ENCODE data around the gene SCD5.
A peak's percentile ranks its signal among the peaks of the same experiment; 100 is the strongest.

Gene SCD5

DNA sequence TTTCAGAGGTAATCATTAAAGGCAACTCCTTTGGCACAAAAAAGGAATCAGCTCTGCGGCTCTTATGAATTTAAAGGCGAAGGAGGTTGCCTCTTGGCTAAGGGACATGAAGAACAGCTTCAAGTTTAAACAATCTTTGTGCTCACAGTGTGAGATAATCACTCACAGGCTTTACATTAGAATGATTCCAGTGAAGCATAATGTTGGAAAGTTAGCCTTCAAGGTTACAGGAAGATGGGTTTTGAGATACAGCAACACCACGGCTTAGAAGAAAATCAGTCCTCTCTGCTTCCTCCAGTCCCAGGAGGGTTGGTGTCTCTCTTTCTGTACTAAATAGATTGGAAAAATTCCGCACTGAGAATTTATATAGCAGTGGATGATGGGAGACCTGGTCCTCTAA lies 11.6 kb upstream of the SCD5 start:
- Histone ChIP-seq H3K27me3 (ENCODE audit: insufficient read depth, low read length) (no peaks in the 10 kb centered on the region), H3K9me3 (ENCODE audit: low read length) (no peaks in the 10 kb centered on the region)

DNA sequence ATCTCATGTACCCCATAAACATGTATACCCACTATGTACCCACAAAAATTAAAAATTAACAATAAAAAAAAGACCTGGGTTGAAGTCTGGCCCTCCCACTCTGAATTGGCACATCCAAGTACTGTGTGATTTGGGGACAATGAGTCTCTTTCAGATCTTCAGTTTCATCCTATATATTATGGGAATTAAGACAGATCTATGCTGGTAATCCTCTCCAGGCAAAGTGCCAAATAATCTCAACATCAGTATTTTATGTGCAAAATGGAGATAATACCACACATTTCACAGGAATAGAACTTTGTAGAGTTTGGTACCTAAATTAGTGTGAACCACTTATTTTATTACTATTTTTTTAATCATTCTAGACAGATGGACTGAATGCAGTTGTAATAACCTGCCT lies 11.0 kb upstream of the SCD5 start:
- H3K4me3 ChIP-seq (ENCODE audit: low read length), result no peak overlapping the region
- peaks cover 15% of the 10 kb centered on the region for H3K4me1 ChIP-seq (ENCODE audit: insufficient read depth, low read length)
- no peak overlapping the region for H2AFZ ChIP-seq (ENCODE audit: low read depth, low read length)
- H3K36me3 ChIP-seq (ENCODE audit: insufficient read depth, low read length), result no peaks in the 10 kb centered on the region
- H3K9me3 ChIP-seq (ENCODE audit: low read length), result no peaks in the 10 kb centered on the region
- no peaks in the 10 kb centered on the region for H3K27me3 ChIP-seq (ENCODE audit: insufficient read depth, low read length)

More for the DNA sequence above, 11.6 kb upstream of the SCD5 start:
- Histone ChIP-seq H3K4me3 (ENCODE audit: low read length) (no peak overlapping the region), H2AFZ (ENCODE audit: low read depth, low read length) (no peak overlapping the region), H3K4me1 (ENCODE audit: insufficient read depth, low read length) (peaks cover 15% of the 10 kb centered on the region), H3K36me3 (ENCODE audit: insufficient read depth, low read length) (no peaks in the 10 kb centered on the region)

DNA sequence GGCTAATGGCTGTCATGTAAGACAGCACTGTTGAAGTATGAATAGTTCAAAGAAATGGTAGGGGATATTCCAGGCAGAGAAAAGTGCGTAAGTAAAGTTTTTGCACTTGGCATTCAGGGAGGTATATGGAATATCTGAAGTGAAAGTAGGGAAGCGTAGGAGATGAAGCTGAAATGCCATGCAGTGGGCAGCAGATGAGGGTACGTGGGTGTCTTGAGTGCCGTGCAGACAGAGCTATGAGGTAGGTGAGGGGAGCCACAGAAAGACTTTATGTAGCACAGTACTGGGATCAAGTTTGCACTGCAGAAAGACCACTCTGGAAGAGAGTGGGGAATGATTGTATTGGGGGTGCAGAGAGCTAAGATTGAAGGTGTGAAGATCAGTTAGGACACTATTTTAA lies 5.2 kb upstream of the SCD5 start:
- H2AFZ ChIP-seq (ENCODE audit: low read depth, low read length), result no peak overlapping the region
- no peaks in the 10 kb centered on the region for H3K9me3 ChIP-seq (ENCODE audit: low read length)
- H3K4me3 ChIP-seq (ENCODE audit: low read length), result no peak overlapping the region
- peaks cover 10% of the 10 kb centered on the region for H3K4me1 ChIP-seq (ENCODE audit: insufficient read depth, low read length)
- H3K36me3 ChIP-seq (ENCODE audit: insufficient read depth, low read length), result no peaks in the 10 kb centered on the region
- H3K27me3 ChIP-seq (ENCODE audit: insufficient read depth, low read length), result no peaks in the 10 kb centered on the region

DNA sequence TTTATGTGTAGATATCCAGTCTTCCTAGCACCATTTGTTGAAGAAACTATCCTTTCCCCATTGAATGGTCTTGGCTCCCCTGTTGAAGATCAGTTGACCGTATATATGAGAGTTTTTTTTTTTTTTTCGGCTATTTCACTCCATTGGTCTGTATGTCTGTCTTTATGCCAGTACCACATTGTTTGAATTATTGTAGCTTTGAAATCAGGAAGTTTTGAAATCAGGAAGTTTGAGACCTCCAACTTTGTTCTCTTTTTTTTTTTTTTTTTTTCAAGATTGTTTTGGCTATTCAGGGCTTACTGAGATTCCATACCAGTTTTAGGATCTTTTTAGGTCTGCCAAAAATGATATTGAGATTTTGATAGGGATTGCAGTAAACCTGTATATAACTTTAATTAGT lies 4.3 kb upstream of the SCD5 start:
- Histone ChIP-seq H3K36me3 (ENCODE audit: insufficient read depth, low read length) (no peaks in the 10 kb centered on the region), H3K27me3 (ENCODE audit: insufficient read depth, low read length) (no peaks in the 10 kb centered on the region), H3K4me1 (ENCODE audit: insufficient read depth, low read length) (peaks cover 10% of the 10 kb centered on the region), H3K9me3 (ENCODE audit: low read length) (no peaks in the 10 kb centered on the region), H3K4me3 (ENCODE audit: low read length) (no peak overlapping the region), H2AFZ (ENCODE audit: low read depth, low read length) (no peak overlapping the region)

DNA sequence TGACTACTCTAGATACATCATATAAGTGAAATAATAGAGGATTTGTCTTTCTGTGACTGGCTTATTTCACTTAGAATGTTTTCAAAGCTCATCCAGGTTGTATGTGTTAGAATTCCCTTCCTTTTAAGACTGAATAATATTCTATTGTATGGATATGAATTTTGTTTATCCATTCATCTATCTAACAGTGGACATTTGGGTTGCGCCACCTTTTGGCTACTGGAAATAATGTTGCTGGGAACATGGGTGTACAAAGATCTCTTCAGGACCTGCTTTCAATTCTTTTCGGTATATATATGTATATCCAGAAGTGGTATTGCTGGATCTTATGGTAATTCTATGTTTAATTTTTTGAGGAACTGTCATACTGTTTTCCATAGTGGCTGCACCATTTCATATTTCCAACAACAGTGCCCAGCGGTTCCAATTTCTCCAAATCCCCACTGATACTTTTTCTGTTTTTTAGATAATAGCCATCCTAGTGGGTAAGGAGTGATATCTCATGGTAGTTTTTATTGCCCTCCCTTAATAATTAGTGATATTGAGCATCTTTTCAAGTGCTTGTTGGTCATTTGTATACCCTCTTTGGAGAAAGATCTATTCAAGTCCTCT lies 3.4 kb upstream of the SCD5 start:
- no peak overlapping the region for H3K4me3 ChIP-seq (ENCODE audit: low read length)
- H3K27me3 ChIP-seq (ENCODE audit: insufficient read depth, low read length), result no peaks in the 10 kb centered on the region
- H3K4me1 ChIP-seq (ENCODE audit: insufficient read depth, low read length), result peaks cover 11% of the 10 kb centered on the region
- H2AFZ ChIP-seq (ENCODE audit: low read depth, low read length), result no peak overlapping the region
- H3K9me3 ChIP-seq (ENCODE audit: low read length), result no peaks in the 10 kb centered on the region
- no peaks in the 10 kb centered on the region for H3K36me3 ChIP-seq (ENCODE audit: insufficient read depth, low read length)

DNA sequence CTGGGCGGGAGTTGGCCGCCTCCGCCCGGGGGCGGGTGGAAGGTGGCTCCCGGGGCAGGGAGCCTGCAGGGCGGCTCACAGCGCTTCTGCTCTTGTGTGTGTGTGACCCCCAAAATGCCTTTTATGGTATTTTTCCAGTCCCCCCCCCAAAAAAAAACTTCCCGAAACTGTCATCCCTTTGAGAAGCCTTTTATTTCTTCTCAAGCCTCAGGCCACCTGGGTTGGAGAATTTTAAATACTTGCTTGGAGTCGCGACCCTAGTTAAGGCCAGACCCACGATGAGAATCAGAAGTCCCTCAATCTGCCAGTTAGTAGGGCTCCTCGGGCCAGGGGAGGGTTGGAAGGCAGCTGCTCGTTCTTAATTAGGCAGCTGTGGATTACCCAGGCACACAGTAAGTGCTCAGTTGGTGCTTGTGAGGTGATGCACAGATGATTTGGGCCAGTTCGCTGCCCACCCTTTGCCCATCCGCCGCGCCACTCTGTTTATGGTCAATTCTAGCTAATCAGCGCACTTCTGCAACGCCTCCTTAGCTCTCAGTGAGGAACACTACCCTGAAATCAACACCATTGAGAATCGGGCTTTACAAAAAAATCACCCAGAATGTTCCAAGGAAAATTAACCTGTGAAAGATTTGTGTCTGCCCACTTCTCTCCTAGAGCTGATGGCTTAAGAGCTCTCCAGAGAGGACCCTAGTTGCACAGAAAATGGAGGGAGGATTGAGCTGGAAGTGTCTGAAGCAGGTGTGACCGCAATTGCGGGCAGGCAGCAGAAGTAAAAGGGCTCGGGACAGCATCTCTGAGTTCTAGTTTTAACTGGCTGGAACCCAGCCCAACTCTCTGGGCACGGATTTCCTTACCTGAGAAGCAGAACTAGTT lies 648 bp upstream of the SCD5 start:
- H2AFZ ChIP-seq (ENCODE audit: low read depth, low read length), result peak overlapping the region; percentile 88
- peak overlapping the region; percentile 87 for H3K4me3 ChIP-seq (ENCODE audit: low read length)
- H3K36me3 ChIP-seq (ENCODE audit: insufficient read depth, low read length), result peaks cover 7% of the 10 kb centered on the region
- H3K4me1 ChIP-seq (ENCODE audit: insufficient read depth, low read length), result peaks cover 21% of the 10 kb centered on the region
- H3K9me3 ChIP-seq (ENCODE audit: low read length), result no peaks in the 10 kb centered on the region
- no peaks in the 10 kb centered on the region for H3K27me3 ChIP-seq (ENCODE audit: insufficient read depth, low read length)

DNA sequence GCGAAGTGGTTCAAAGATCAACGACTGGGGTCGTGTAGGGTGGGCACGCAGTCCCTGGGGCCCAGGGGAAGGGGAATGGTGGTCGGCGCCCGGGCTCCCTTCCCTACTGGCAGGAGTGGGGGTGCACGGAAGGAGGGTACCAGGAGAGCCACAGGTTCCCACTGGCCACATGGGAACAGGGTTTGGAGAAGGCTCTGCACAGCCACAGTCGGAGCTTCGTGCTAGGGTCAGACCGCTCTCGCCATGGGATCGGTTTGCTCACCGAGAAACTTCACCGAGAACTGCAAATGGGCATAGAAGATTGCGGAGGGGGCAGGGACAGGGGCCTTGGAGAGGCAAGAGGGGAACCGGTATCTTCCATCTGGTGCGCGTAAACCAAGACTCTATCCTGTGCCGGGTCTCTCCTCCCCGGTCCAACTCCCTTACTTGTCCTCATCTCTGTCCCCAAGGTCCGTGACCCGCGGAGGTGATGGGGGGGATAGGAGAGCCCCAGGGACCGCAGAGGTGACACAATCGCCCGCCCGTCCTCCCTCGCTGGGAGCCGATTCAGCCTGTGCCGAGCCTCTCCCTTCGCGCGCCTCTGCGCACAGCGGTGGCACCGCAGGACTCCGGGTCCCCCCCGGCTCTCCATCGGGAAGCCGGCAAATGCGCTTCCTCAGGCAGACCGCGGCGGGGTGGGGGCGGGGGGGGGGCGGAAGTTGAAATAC lies 1.0 kb downstream of the SCD5 start:
- peak overlapping the region; percentile 88 for H2AFZ ChIP-seq (ENCODE audit: low read depth, low read length)
- H3K9me3 ChIP-seq (ENCODE audit: low read length), result no peaks in the 10 kb centered on the region
- H3K4me3 ChIP-seq (ENCODE audit: low read length), result peak overlapping the region; percentile 87
- peaks cover 34% of the 10 kb centered on the region for H3K4me1 ChIP-seq (ENCODE audit: insufficient read depth, low read length)
- H3K27me3 ChIP-seq (ENCODE audit: insufficient read depth, low read length), result no peaks in the 10 kb centered on the region
- H3K36me3 ChIP-seq (ENCODE audit: insufficient read depth, low read length), result peaks cover 7% of the 10 kb centered on the region

DNA sequence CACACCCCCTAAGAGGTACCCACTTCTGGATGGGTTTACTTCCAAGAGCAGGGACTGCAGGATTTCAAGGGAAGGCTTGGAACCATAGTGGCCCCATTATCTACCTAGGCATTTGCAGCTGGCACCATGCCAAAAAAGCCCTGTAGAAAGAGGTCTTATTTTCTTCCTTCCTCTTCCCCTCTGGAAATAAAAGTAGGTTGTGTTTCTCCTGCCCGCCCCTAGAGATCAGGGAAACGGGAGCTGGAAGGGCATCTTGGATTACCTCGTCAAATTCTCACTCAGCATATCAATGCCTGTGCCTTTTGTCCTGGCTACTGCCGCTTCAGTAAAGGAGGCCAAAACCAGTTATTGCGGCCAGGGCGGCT lies 1.6 kb downstream of the SCD5 start:
- peaks cover 36% of the 10 kb centered on the region for H3K4me1 ChIP-seq (ENCODE audit: insufficient read depth, low read length)
- H3K9me3 ChIP-seq (ENCODE audit: low read length), result no peaks in the 10 kb centered on the region
- no peak overlapping the region for H2AFZ ChIP-seq (ENCODE audit: low read depth, low read length)
- peak overlapping the region; percentile 87 for H3K4me3 ChIP-seq (ENCODE audit: low read length)
- H3K27me3 ChIP-seq (ENCODE audit: insufficient read depth, low read length), result no peaks in the 10 kb centered on the region
- peaks cover 7% of the 10 kb centered on the region for H3K36me3 ChIP-seq (ENCODE audit: insufficient read depth, low read length)

DNA sequence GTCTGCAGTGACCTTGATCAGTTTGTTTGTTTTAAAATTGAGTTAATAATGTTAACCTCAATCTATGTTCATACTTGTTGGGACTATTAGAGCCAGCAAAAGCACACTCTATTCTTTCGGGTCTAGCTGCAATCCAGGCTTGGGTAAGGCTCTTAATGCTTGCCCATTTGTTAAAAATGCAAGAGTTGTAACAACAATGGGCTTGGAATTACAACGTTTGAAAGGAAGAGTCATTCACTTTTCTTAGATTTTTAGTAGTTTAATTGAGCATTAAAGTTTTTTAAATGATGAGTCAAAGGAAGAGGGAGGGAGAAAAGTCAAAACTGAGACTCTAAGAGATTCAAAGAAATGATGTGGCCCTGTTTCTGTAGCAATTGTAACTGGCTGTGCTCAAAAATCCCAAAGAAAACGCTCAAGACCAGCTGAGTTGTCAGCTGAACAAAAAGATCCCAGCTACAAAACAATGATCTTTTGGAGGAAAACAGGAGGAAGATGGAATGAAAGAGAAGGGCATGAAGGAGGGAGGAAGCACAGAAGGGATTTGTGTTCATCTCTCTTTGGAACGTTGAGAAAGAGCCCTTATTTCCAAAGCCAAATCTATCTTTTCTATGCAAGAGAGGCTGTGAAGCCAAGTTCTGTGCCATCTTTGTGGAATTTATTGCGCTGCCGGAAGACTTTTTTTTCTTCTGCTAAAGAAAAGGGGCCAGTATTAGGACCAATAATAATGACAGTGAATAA lies 5.5 kb downstream of the SCD5 start:
- Histone ChIP-seq H3K9me3 (ENCODE audit: low read length) (no peaks in the 10 kb centered on the region), H3K4me1 (ENCODE audit: insufficient read depth, low read length) (peaks cover 43% of the 10 kb centered on the region), H3K27me3 (ENCODE audit: insufficient read depth, low read length) (no peaks in the 10 kb centered on the region)

DNA sequence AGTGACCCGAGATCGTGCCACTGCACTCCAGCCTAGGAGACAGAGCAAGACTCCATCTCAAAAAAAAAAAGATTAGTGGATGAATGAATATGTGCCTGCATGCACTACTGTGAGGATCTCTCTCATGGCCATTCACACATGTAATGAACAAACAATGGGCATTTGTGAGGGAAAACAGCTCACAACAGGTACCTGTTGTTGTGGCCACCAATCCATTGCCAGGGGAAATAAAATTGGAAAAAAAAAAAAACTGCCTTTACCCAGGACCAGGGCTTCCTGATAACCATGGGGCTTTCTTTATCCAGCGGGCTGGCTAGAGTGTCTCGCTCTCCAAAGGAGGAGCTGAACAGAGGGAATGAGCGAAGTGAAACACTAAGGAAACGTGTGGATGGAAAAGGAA lies 7.4 kb downstream of the SCD5 start:
- Histone ChIP-seq H3K27me3 (ENCODE audit: insufficient read depth, low read length) (no peaks in the 10 kb centered on the region), H3K4me1 (ENCODE audit: insufficient read depth, low read length) (peaks cover 48% of the 10 kb centered on the region), H2AFZ (ENCODE audit: low read depth, low read length) (no peak overlapping the region), H3K9me3 (ENCODE audit: low read length) (no peaks in the 10 kb centered on the region), H3K36me3 (ENCODE audit: insufficient read depth, low read length) (peaks cover 10% of the 10 kb centered on the region), H3K4me3 (ENCODE audit: low read length) (no peak overlapping the region)

More for the DNA sequence above, 5.5 kb downstream of the SCD5 start:
- no peak overlapping the region for H2AFZ ChIP-seq (ENCODE audit: low read depth, low read length)
- no peak overlapping the region for H3K4me3 ChIP-seq (ENCODE audit: low read length)
- H3K36me3 ChIP-seq (ENCODE audit: insufficient read depth, low read length), result peaks cover 7% of the 10 kb centered on the region

DNA sequence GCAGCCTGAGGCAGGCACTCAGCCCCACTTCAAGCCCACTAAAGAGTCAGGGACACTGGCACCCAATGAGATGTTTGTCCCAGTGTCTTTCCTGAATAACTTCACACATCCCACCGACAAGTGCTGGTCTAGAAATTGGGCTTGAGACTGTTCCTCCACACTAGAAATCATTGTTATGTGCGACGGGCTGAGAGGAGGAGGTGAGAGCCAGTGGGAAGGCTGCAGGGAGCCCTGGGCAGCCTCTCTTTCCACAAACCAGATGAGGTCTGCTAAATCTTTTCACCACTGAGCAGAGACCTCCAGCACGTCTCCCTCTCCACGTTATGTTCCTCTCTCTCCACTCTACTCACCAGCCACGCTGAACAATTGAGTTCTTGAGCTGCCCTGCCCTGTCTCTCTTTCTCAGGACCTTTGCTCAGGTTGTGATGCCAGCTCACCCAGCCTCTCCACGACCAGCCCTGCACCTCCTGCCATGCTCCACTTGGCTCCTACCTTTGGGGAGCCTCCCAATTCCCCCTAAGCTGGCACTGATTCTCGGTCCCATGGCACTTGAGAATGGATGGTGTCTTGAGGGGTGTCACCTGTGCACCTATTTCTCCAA lies 8.4 kb downstream of the SCD5 start:
- peaks cover 57% of the 10 kb centered on the region for H3K4me1 ChIP-seq (ENCODE audit: insufficient read depth, low read length)
- H3K27me3 ChIP-seq (ENCODE audit: insufficient read depth, low read length), result no peaks in the 10 kb centered on the region
- H2AFZ ChIP-seq (ENCODE audit: low read depth, low read length), result no peak overlapping the region
- peaks cover 7% of the 10 kb centered on the region for H3K36me3 ChIP-seq (ENCODE audit: insufficient read depth, low read length)
- H3K4me3 ChIP-seq (ENCODE audit: low read length), result no peak overlapping the region
- H3K9me3 ChIP-seq (ENCODE audit: low read length), result no peaks in the 10 kb centered on the region

DNA sequence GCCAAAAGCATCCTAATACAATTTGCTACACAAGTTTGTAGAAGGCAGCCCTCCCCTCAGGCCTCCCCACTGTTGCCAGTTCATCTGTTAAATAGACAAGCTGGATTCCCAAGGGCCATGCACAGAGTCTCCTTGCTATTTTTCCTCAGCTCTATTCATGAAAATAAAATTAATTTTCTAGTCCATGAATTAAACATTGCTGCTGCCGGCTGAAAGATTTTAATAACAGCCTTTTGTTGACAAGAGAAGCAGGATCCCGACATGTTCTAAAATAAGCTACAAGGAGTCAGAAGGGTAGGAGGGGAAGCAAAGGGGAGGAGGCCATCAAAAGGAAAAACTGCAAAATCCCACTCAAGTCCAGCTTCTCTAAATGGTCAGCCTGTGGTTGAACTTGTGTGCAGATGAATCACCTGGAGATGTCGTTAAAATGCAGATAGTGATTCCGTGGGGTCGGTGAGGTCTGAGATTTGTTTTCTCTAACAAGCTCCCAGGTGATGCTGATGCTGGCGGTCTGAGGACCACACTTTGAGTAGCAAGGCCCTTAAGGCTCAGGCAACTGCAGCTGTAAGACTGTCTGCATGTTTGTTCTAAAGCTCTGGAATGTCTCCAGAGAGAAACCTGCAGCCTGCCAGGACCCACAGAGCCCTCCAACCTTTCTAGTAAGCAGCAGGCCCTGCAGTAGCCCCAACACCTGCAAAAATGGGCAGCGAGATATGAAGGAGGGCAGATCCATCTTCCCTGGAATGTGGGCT lies 9.4 kb downstream of the SCD5 start:
- no peak overlapping the region for H2AFZ ChIP-seq (ENCODE audit: low read depth, low read length)
- H3K27me3 ChIP-seq (ENCODE audit: insufficient read depth, low read length), result no peaks in the 10 kb centered on the region
- peaks cover 2% of the 10 kb centered on the region for H3K36me3 ChIP-seq (ENCODE audit: insufficient read depth, low read length)
- H3K4me3 ChIP-seq (ENCODE audit: low read length), result no peak overlapping the region
- H3K9me3 ChIP-seq (ENCODE audit: low read length), result no peaks in the 10 kb centered on the region
- peaks cover 66% of the 10 kb centered on the region for H3K4me1 ChIP-seq (ENCODE audit: insufficient read depth, low read length)
